ENCODE data around the gene ACR.
"Not testable (repeated sequence)": the region's sequence is repeated elsewhere in the genome, so short reads cannot be mapped to it uniquely, and the experiment has no call there.

The ACR gene

GRCh38 chr22:50734986-50735738 is 2.8 kb upstream of the ACR start:
- DNase-seq, result no peak

GRCh38 chr22:50735739-50736030 is 2.3 kb upstream of the ACR start:
- no peak for DNase-seq

- DNase-seq, result no peak
These were observed 734 bp downstream of the ACR start for GRCh38 chr22:50738649-50739227.

- no peak for DNase-seq
These were observed 1.3 kb downstream of the ACR start for GRCh38 chr22:50739279-50739691.

- no peak for DNase-seq
These were observed 1.9 kb downstream of the ACR start for GRCh38 chr22:50739894-50740293.

- DNase-seq, result not testable (repeated sequence)
These were observed 2.7 kb downstream of the ACR start for GRCh38 chr22:50740714-50741113.

GRCh38 chr22:50744424-50744823 is 6.4 kb downstream of the ACR start:
- DNase-seq, result not testable (repeated sequence)

GRCh38 chr22:50747521-50747920 is 9.5 kb downstream of the ACR start:
- DNase-seq, result not testable (repeated sequence)

- DNase-seq, result not testable (repeated sequence)
These were observed 10.6 kb downstream of the ACR start for GRCh38 chr22:50748630-50749029.

- DNase-seq, result not testable (repeated sequence)
These were observed 11.5 kb downstream of the ACR start for GRCh38 chr22:50749302-50750074.

- DNase-seq, result not testable (repeated sequence)
These were observed 17.2 kb downstream of the ACR start for GRCh38 chr22:50755251-50755650.

- DNase-seq, result not testable (repeated sequence)
These were observed 18.4 kb downstream of the ACR start for GRCh38 chr22:50756406-50756805.

- DNase-seq, result peak; percentile 7
These were observed 19.0 kb downstream of the ACR start for GRCh38 chr22:50756949-50757491.

- not testable (repeated sequence) for DNase-seq
These were observed 21.8 kb downstream of the ACR start for GRCh38 chr22:50759597-50760341.

- DNase-seq, result not testable (repeated sequence)
These were observed 23.8 kb downstream of the ACR start for GRCh38 chr22:50761829-50762228.

- not testable (repeated sequence) for DNase-seq
These were observed 26.3 kb downstream of the ACR start for GRCh38 chr22:50764288-50764687.

GRCh38 chr22:50775132-50775531 is 37.1 kb downstream of the ACR start:
- DNase-seq, result peak; percentile 3

GRCh38 chr22:50777631-50778030 is 39.6 kb downstream of the ACR start:
- not testable (repeated sequence) for DNase-seq

- not testable (repeated sequence) for DNase-seq
These were observed 42.2 kb downstream of the ACR start for GRCh38 chr22:50780244-50780643.

GRCh38 chr22:50782253-50782652 is 44.2 kb downstream of the ACR start:
- DNase-seq, result not testable (repeated sequence)

- peak; percentile 90 for DNase-seq
These were observed 45.3 kb downstream of the ACR start, which contains the start of gene RABL2B for GRCh38 chr22:50783033-50783879. RABL2B (minus strand) TSS chr22:50783636; CDS start chr22:50782294, 1,342 bp downstream.

- DNase-seq, result not testable (repeated sequence)
These were observed 45.9 kb downstream of the ACR start for GRCh38 chr22:50783880-50784276.

Data from inflammatory macrophage treated with lipopolysaccharide for 4 hours (primary cell).